ENCODE data around the gene G3BP1.
A peak's percentile ranks its signal among the peaks of the same experiment; 100 is the strongest.

The G3BP1 gene

GRCh38 chr5:151751091-151751490, 20.7 kb upstream of the G3BP1 start:
- no peak overlapping the region for H3K4me3 ChIP-seq (ENCODE audit: low read depth, low read length)
- no peak for TF ChIP-seq CTCF (IDR thresholded peaks at IDR 0.05; ENCODE audit: insufficient read depth, low read depth, low read length, missing control alignments)
- no peak for DNase-seq (ENCODE audit: low read depth)

GRCh38 chr5:151751593-151751992, 20.2 kb upstream of the G3BP1 start:
- no peak for TF ChIP-seq CTCF (IDR thresholded peaks at IDR 0.05; ENCODE audit: insufficient read depth, low read depth, low read length, missing control alignments)
- DNase-seq (ENCODE audit: low read depth): no peak
- no peak overlapping the region for H3K4me3 ChIP-seq (ENCODE audit: low read depth, low read length)

- H3K4me3 ChIP-seq (ENCODE audit: low read depth, low read length): no peak overlapping the region
- no peak for TF ChIP-seq CTCF (IDR thresholded peaks at IDR 0.05; ENCODE audit: insufficient read depth, low read depth, low read length, missing control alignments)
- DNase-seq (ENCODE audit: low read depth): peak; percentile 38
These were observed 16.4 kb upstream of the G3BP1 start for GRCh38 chr5:151755383-151755782.

GRCh38 chr5:151757233-151758140, 14.3 kb upstream of the G3BP1 start:
- peak overlapping the region; percentile 70 for H3K4me3 ChIP-seq (ENCODE audit: low read depth, low read length)
- TF ChIP-seq CTCF (IDR thresholded peaks at IDR 0.05; ENCODE audit: insufficient read depth, low read depth, low read length, missing control alignments): no peak
- DNase-seq (ENCODE audit: low read depth): peak; percentile 36

GRCh38 chr5:151758141-151758429, 13.7 kb upstream of the G3BP1 start:
- TF ChIP-seq CTCF (IDR thresholded peaks at IDR 0.05; ENCODE audit: insufficient read depth, low read depth, low read length, missing control alignments): no peak
- DNase-seq (ENCODE audit: low read depth): no peak
- H3K4me3 ChIP-seq (ENCODE audit: low read depth, low read length): peak overlapping the region; percentile 70

GRCh38 chr5:151758430-151759241, 13.1 kb upstream of the G3BP1 start, which contains the start of gene ATOX1:
TSS of gene ATOX1 (minus strand) at chr5:151758631. CDS start at chr5:151758551, 80 bp downstream.
- peak; percentile 94 for DNase-seq (ENCODE audit: low read depth)
- no peak for TF ChIP-seq CTCF (IDR thresholded peaks at IDR 0.05; ENCODE audit: insufficient read depth, low read depth, low read length, missing control alignments)
- peak within 1 kb of the TSS; percentile 70 for H3K4me3 ChIP-seq (ENCODE audit: low read depth, low read length)
